Hypothalamus (tissue), 51 donors: ENCODE measurements around the gene TMEM182.

Source experiments
- DNase-seq, 51 donors: peaks; one replicate each; lab custom pipeline; 2025; lab: John Stamatoyannopoulos, UW

The TMEM182 gene

GRCh38 chr2:102761763-102762162, at the start of gene TMEM182:
Gene TMEM182 (plus strand): TSS chr2:102762031. CDS start chr2:102762218, 187 bp downstream.
- no peak for DNase-seq

DNA sequence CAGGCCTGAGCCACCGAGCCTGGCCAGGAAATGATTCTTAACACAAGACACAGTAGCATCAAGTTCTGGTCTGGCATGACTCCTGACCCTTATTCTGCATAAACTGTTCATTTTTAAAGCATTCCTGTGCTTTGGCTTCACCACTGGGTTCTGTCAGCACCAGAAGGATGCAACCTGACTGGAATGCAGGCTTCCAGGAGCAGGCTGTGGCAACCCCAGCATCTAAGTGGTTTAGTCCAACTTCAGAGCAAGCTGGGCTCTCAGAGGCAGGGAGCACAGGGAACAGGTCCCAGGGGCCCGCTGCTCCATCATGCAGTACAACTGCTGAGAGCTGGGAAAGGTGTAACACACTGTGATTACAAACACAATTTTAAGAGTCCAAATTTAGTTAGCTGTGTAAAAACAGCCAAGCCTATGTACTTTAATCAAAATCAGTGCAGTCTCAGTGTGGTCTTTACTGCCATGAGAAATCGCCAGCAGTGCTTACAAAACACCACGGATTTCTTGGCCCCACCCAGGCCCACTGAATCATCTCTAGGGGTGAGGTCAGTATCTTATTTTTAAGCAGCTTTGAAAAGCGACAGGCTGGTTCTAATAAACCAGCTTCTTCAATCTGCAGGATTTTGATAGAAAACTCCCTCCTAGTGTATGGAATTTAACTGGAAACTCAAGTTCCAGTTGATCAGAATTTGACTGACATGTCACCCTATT, 44.4 kb upstream of the TMEM182 start:
- DNase-seq, result no peak

DNA sequence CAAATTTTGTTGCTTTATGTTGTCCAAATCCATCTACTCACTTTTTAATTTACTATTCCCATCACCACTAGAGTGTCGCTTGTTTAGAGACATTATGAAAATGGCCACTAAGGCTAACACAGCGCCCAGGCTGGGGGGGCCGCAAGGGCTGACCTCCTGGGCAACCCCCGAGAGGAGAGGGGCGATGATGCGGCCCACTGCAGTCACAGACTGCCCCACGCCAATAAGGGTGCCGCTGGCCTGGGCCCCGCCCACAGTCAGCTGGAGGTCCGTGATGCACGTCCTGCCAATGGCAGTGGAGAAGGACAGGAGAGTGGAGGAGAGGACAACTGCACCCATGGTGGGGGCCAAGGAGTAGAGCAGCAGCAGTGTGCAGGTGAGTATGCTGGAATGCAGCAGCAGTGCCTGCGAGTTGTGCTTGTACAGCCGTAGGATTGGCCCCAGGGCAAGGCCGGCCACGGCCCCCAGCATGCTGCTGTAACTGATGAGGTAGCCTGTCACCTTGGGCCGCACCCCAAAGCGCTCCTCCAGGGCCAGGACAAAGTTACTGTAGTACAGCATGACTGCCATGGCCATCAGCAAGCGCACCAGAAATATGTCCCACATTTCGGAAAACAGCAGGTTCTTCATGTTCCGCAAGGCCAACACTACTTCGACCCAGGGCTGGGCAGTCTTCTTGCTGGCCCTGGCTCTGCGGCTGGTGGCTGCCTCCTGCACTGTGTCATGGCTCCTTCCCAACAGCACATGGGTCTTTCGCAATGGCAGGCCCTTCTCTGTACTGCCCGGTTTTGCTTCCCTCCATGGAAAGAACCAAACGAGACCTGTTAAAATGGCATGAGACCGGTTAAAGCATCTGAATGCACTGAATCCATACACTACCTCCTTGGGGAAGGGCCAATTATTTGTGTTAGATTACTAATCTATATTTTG, 43.2 kb upstream of the TMEM182 start:
- no peak for DNase-seq

DNA sequence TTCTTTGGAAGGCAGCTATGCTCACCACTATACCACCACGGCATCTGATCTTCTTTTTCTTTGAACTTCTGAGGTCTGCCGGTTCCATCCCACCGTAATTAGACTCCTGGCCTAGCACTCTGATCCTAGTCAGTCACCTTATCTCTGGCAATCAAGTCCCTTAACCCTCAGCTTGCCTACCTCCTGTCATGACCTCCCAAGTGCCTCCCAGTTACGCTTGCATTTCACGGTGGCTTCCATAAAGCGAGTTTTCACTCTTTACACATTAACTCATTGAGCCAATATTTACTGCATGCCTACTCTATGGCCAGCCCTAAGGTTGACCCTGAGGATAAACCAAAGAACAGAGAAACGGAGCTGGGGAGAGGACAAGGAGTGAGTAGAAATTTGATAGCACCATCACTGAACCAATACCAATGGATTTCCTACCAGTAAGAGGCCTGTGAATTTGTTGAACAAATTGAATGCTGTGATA, 37.8 kb upstream of the TMEM182 start:
- DNase-seq, result no peak

- peak in 1 of 51 donors; percentile 21 for DNase-seq
Measured at GRCh38 chr2:102724553-102724952, 37.3 kb upstream of the TMEM182 start.

DNA sequence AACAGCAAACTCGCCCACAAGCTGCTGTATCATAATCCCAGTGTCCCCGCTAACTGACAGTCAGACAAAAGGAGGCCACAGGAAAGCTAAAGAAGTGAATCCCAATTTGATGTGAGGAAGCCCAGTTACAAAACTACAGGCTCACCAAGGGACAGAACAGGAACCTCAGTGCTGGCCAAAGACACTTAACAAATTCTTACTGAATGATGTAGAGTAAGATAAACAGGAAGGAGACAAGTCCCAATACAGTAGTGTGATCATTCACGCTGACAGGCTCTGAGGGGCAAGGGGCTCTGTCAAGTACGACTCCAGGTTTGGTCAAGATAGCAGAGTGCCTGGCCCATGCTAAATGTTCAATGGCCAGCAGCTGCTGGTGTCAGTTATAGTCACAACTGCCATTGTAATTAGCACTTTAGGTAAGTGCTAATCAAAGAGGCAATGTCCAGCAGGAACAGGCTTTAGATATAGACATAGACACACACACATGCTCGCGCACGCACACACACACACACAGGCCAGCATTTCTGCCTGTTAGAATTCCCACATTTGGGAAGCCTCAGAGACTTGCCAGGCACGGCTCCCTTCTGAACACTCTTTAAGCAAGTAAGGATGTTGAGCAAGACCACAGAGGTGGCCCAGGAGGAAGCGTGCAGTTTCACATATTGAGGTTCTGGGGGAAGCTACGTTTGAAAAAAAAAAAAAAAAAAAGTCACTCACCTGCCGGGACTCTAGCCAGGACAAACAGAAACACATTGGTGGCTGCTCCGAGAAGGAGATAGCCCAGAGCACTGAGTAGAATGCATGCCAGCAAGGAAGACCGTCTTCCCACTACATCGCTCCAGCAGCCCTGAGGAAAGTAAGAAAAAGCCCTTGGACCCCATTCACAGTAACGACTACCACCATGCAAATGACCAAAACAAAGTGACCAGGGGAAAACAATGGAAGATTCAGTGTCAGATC, 35.4 kb upstream of the TMEM182 start:
- no peak for DNase-seq

GRCh38 chr2:102735416-102736109, 26.3 kb upstream of the TMEM182 start:
- DNase-seq, result peak in 4 of 51 donors; percentile 2 to 17 (median 8)

DNA sequence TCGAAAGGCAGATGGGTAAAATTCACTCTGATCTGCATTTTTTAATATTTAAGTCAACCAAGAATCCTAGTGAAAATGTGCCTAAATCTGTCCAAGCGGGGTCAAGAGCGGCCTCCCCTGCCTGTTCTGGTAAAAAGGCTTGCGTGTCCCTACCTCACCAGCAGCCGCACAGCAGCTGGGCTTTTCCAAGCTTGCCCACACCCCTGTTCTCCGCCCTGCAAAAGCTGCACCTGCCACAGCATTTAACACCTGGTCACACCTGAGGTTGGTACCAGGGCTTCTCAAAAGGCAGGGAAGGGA, 25.8 kb upstream of the TMEM182 start:
- DNase-seq, result peak in 7 of 51 donors; percentile 9 to 47 (median 37)

DNA sequence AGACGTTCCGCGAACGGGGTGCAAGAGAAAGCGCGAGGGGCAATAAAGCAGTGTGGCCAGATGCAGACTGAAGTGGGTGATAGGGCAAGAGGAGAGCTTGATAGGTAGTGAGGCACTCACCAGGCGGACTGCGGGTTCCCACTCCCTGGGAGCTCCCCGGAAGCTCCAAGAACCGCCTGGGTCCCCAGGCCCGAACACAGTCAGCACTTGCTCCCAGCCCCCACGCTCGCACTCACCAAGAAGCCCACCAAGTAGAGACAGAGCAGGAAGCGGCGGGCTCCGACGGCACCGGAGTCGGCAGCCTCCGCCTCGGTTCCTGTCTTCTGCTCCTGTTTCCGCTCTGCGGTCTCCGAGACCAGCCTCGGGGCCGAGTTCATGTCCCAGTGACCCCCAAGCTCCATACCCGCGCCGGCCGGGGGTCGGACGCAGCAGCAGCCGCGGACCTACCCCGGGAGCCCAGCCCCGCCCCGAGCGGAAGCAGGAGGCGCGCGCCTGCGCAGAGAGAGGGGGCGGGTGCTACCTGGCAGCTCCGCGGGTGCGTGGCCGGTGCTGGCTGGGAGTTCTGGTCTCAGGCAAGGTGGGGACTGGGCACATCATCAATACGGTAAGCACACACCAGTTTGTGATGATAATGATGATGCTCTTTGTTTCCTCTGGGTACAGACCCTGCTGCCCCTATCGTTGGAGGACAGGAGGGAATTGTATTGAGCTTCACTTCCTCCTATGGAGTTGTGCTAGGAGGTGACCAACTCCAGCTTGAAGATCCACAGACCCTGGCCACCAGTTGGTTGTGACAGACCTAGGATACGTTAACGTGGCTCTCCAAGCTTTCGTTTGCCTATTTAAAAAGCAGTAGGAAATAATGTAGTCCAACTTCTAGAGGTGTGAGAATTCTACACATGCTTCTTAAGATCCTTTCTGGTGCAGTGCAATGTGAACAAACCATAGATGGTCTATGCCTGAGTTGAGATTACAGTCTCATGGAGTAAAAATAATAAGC, 25.1 kb upstream of the TMEM182 start:
- peak in 49 of 51 donors; percentile 7 to 83 (median 57) for DNase-seq

DNA sequence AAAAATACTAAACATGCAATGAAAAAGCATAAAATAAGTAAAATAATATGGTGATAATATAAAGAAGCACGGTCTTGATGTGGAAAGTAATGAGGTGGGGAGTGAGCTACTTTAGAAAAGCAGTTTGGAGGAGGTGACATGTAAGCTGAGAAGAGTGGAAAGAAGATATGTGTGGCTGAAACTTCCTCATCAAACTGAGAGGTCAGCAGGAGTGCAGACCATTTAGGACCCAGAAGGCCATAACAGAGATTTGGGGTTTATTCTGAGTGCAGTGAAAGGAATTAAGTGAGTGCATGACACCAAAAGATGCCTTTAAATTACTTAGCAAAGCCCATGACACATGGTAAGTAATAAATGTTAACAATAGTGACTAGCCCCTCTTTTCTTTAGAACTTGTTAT, 24.4 kb upstream of the TMEM182 start:
- DNase-seq, result no peak

DNA sequence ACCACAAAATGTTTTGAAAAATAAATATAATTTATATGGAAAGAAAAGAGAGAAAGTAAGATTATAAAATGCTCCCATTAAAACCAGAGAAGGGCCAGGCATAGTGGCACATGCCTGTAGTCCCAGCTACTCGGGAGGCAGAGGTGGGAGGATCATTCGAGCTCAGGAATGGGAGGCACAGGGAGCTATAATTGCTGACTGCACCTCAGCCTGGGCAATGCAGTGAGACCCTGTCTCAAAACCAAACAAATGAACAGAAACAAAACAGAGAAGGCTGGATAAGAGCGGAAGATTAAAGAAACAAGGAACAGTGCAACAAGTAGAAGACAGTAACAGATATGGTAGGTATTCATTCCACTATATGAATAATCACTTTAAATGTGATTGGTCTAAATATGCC, 18.6 kb upstream of the TMEM182 start:
- DNase-seq, result no peak

DNA sequence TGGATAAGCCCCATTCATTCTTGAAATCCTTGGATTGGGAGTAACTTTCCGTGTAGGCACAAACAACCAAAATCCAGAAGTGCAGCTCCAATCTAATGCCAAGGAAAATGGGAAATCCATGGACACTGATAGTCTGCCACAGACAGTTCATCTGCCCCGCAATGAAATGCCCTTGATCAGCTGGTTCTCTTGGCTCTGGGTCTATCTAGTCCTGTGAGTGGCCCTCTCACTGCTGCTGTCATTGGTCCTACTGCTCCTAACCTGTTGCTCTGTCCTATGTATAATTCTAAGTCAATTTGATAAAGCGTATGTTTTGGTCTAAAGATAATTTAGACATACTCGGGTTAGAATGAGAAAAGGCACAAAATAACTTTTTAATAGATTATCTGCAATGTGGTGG, 13.7 kb upstream of the TMEM182 start:
- no peak for DNase-seq

DNA sequence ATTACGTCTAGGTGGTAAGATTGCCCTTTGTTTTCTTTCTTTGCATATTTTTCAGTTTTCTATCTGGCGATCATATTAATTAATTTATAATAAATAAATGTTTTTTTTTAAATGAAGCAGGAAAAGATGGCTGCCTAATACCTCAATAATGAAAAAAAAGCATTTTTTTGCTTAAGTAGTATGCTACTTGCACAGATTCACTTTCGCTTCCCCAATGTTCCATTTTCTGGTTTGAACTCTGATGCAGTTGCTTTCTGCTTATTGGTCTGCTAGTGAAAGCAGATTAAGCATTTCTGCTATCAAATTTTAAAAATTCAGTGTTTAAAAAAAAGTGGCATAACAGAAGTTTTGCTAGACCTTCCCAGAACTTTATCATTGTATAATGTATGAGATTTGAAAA, 11.9 kb upstream of the TMEM182 start:
- no peak for DNase-seq

DNA sequence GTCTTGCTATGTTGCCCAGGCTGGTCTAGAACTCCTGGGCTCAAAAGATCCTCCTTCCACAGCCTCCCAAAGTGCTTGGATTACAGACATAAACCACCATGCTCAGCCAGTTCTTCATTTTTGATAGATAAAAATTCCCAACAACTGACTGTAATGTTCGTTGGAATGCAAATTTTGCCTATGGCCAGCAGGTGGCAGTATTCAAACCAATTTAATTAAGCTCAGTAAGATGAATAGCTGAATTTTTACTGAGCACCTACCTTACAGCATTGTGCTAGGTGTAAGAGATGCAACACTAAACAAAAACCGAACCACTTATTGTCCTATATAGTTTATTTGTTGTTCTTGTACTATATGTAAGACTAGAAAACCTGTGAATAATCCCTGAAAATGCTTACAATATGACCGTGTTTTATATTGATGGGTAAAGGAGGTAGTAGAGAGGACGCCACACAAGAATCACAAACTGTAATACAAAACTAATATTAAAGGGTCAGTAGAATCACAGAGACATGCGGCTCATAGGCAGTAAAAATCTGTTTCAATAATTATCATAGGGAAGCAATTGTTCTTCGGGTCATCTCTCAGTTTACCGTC, 8.2 kb upstream of the TMEM182 start:
- peak in 6 of 51 donors; percentile 0 to 14 (median 5) for DNase-seq

- no peak for DNase-seq
Measured at GRCh38 chr2:102754456-102755145, 7.2 kb upstream of the TMEM182 start.

DNA sequence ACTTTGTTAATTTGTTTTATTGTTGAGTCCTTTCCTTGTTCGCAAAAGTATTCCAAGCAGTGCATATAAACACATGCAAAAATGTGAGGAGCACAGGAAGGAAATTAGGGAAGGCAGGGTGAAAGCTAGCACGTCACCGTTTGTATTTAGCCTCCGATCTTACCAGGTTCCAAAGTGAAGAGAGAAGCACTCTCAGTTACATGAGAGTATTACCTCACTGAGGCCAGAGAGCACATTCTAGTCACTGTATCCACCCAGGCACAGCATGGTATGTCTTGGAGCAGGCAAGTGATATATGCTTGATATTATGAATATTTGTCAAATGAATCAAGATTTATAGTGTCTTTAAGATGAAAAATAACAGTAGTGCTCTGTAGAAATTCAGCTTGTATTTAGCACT, 6.5 kb upstream of the TMEM182 start:
- DNase-seq, result no peak

GRCh38 chr2:102758439-102758838, 3.4 kb upstream of the TMEM182 start:
- DNase-seq, result no peak

DNA sequence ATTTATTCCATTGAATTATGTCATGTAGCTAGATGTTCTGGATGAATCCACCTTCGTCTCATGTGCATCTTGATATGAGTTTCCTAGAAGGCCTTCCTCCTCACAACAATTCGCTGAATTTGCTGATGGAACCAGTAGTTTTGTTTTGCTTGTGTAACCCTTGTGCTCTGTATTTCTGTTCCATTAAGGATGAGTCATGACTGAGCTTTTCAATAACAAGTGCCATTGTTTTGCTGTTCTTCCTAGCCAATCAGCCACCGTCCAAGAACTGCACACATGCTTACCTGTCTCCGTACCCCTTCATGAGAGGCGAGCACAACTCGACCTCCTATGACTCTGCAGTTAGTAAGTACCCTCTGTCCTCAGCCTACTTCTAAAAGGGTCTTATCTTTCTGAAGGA, 2.3 kb downstream of the TMEM182 start:
- no peak for DNase-seq
